NCI-H2196 treated with DMSO at 0.1 percent for 48 hours (cell line): Measurements from ENCODE around the gene SLC6A19.

Experiments used
- DNase-seq: peaks from one replicate; lab custom pipeline; 2025; ENCODE audit not compliant: unreplicated experiment; lab: John Stamatoyannopoulos, UW

The SLC6A19 gene

GRCh38 chr5:1241509-1242080 is 40.2 kb downstream of the SLC6A19 start:
- no peak for DNase-seq

DNA sequence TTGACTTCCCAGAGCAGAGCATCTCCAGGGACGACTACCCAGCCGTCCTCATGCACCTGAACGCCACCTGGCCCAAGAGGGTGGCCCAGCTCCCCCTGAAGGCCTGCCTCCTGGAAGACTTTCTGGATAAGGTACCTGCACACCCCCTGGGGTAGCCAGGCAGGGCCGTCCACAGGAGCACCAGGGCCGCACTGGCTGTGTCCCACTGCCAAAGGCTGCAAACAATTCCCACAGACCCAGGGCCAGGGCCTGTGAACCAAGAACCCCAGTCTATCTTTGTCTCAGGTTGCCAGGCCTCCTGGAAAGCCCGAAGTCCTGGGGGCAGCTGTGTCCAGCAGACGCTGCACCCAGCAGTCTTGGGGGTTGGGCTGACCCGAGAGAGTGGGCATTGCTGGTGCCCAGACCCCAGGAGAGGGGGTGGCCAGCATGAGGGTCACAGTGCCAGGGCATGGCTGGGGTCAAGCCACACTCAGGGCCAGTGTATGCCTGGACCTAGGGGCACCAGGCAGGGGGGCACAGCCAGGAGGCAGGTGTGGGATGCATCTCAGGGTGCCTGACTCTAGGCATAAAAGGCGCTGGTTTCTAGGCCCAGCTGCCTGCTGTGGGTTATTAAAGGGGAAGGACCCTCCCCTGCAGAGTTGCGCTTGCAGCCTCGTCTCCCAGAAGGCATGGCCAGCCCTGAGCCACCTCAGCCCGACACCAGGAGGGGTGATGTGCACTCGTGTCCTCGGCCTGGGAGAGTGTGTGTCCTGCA is 41.5 kb downstream of the SLC6A19 start:
- no peak for DNase-seq

- DNase-seq: no peak
These were observed 42.2 kb downstream of the SLC6A19 start for GRCh38 chr5:1243487-1244130.

DNA sequence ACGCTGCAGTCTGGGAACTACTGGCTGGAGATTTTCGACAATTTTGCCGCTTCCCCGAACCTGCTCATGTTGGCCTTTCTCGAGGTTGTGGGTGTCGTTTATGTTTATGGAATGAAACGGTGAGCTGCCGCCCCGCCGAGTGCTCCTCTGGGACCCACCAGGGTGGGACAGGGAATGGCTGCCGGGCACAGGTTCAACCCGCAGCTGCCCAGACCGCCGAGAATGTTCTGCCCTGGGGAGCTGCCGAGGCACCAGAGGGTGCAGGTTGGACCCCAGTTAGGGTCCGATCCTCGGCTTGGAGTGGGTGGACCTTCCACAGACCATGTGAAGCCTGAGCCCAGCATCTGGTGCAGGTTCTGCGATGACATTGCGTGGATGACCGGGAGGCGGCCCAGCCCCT is 42.9 kb downstream of the SLC6A19 start:
- no peak for DNase-seq

DNA sequence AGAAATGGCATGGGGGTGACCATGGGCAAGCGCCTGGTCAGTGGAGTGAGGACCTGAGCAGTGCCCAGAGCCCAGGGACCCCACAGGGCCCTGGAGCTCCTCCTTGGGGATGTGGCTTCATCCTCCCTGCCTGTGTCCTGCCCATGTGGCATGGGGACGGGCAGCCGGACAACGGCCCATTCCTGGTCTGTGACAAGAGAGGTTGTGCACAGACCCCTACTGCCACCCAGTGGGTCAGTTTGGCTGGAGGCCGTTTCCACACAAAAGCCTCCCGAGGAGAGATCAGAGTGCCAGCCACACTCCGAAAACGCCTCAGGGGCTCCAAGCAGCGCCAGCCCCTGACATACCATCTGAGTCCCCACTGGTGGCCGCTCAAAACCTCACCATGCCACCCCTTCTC is 43.6 kb downstream of the SLC6A19 start:
- no peak for DNase-seq

- no peak for DNase-seq
These were observed 44.6 kb downstream of the SLC6A19 start for GRCh38 chr5:1245905-1246576.

DNA sequence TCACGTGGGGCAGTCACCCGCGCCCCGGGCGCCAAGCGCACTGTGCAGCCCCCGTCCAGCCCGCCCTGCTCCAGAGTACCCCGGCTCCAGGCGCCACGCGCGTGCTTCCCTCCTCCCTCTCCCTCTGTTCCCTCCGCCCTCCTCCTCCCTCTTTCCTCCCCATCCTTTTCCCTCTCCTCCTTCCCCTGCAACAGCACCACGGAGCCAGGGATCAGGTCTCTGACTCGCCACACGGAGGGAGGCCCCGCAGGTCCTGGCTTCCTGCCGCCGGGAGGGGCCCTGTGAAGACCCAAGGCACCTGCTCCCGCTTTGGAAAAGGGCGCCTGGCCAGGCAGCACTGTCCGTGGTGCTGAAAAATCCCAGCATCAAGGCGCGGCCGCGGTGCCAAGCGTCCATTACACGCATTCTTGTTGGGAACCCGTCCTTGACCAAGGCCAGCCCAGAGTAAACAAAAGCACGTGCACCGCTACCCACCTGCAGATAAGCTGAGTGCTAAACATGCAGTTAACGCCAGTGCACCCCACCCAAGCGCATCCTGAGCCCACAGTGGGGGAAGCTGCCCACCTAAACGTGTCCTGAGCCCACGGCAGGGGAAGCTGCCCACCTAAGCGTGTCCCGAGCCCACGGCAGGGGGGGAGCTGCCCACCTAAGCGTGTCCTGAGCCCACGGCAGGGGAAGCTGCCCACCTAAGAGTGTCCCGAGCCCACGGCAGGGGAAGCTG is 45.5 kb downstream of the SLC6A19 start:
- no peak for DNase-seq

DNA sequence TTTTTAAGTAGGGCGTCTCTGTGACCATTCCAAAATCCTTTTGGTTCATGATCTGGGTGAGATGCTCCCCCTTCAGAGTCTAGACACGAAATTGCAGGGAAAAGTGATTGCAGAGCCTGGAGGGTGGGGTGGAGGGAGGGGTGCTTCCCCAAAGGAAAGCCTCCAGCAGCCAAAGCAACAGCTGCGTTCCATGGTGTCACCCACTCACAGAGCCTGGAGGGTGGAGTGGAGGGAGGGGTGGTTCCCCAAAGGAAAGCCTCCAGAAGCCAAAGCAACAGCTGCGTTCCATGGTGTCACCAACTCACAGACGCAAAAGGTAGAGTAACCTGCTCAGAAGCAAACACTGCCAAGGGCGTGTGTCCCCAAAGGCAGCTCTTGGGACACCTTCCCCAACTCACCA is 46.4 kb downstream of the SLC6A19 start:
- DNase-seq: no peak

GRCh38 chr5:1249366-1250280 is 48.2 kb downstream of the SLC6A19 start:
- DNase-seq: no peak

DNA sequence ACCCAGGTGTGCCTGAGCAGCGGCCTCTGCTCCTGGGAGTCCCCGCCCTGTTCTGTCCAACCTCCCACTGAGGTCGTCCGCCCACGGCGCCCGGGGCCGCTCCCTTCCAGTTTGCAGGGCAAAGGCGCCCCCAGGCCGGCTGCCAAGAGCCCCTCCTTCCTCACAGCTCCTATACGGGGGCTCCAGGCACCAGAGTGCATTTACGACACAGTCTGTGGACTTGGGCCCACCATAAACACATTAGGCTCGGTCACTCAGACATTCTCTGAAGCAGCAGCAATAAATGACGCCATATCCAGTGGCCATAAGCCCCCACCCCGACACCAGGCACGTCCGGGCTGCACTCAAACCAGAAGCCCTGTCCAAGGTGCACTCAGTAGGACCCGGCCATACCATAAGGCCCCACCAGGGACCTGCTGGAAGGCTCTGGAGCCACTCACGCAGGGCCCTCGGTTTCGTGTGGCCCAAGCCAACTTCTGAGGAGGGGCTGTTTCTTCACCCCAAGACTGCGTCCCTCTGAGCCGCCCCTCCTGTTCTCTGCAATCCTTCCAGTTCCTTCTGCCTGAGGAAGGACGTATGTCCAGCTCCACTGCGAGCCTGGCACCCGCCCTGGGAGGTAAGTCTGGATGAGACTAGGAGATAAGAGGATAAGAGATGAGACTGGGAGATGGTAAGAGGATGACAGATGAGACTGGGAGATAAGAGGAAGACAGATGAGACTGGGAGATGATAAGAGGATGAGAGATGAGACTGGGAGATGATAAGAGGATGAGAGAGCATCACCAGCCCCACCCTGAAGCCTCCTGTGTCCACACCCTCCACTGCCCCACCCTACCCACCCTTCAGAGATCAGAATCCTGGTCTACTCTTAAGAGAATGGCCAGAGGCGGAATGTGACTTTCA is 50.5 kb downstream of the SLC6A19 start:
- no peak for DNase-seq

DNA sequence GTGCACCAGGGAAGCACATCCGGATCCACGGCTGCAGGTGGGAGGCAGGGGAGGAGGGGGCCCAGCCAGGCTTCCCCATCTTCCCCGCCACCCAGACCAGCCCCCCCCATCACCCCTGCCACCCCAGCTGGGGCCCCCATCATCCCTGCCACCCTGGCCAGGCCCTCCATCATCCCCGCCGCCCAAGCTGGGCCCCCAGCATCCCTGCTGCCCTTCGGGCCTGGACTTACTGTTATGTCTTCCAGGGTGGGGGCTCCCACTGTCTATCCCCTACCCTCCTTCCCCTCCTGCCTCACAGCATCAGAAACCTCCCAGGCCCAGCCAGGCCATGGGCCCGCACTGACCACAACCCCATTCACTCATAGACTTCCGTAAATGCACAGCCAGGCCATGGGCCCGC is 51.3 kb downstream of the SLC6A19 start:
- no peak for DNase-seq

- no peak for DNase-seq
These were observed 52.2 kb downstream of the SLC6A19 start for GRCh38 chr5:1253456-1254105.

DNA sequence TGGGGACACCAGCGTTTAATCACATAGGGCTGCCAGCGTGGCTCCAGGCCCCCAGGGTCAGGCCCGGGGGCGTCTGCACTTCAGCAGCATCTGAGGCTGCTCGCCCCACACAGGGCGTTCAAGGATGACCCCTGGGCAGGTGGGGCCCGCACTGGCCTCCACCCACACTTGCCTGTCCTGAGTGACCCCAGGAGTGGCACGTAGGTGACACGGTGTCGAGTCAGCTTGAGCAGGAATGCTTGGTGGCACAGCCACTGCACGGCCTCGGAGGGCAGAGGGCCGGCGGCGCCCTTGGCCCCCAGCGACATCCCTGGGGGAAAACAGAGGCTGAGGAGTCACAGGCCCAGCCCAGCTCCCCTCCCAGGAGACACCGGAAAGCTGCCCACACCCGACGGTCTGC is 52.8 kb downstream of the SLC6A19 start:
- no peak for DNase-seq

DNA sequence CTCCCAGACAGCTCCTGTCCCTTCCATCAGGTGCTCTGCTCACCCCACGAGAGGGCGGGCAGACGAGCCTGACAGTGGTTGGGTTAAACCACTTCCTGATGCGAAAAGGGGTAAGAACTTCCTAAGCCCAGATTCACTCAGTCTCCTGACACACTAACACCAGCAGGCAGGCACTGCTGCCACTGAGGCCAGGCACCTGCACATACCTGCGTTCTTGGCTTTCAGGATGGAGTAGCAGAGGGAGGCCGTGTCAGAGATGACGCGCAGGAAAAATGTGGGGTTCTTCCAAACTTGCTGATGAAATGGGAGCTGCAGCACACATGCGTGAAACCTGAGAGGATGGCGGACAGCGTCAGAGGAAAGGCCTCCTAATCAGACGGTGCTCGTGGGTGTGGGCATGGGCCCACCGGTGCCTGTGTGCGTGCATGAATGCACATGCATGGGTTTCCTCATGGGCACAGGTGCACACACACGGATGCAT is 53.7 kb downstream of the SLC6A19 start:
- no peak for DNase-seq

GRCh38 chr5:1256776-1257175 is 55.4 kb downstream of the SLC6A19 start:
- DNase-seq: no peak

DNA sequence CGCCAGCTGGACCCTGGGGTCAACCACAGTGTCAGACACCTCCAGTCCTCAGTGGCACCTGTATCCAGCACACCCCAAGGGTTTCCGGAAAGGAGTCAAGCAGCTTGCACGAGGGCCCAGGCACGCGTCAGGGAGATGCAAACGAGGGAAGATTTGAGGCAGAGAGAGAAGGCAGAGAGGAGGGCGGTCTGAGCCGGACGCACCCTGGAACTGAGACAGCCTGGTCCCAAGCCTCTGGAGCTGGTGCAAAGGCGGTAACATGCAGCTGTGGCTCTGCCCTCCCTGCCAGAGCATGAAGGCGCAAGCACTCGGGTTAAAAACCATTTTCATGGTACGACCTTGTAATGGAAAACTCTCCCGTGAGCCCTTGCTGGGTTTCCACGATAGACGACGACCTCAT is 56.0 kb downstream of the SLC6A19 start:
- no peak for DNase-seq

- no peak for DNase-seq
These were observed 56.4 kb downstream of the SLC6A19 start for GRCh38 chr5:1257841-1258240.

DNA sequence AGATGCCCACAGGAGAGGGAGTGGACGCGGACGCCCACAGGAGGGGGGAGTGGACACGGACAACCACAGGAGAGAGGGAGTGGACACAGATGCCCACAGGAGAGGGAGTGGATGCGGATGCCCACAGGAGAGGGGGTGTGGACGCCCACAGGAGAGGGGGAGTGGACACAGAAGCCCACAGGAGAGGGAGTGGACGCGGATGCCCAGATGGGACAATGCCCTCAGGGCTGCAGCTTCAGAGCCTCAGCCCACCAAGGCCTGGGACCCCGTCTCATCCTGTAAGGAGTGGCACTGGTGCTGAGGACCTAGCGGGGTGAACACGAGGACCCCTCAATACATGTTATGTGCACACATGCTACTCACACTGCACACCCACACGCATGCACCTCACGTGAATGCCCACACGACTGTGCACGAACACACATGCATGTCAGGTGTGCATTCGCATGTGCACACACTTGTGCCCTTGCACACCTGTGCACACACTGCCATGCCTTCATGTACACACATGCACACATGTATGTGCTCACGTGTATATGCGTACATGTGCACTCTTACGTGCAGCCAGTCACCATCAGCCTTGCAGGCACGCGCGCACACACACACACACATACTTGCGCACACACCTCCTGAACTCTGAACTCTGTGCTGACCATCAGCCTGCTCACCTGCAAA is 58.5 kb downstream of the SLC6A19 start:
- DNase-seq: no peak
